Measurements from ENCODE around the gene ACYP2.

ACYP2 gene

DNA sequence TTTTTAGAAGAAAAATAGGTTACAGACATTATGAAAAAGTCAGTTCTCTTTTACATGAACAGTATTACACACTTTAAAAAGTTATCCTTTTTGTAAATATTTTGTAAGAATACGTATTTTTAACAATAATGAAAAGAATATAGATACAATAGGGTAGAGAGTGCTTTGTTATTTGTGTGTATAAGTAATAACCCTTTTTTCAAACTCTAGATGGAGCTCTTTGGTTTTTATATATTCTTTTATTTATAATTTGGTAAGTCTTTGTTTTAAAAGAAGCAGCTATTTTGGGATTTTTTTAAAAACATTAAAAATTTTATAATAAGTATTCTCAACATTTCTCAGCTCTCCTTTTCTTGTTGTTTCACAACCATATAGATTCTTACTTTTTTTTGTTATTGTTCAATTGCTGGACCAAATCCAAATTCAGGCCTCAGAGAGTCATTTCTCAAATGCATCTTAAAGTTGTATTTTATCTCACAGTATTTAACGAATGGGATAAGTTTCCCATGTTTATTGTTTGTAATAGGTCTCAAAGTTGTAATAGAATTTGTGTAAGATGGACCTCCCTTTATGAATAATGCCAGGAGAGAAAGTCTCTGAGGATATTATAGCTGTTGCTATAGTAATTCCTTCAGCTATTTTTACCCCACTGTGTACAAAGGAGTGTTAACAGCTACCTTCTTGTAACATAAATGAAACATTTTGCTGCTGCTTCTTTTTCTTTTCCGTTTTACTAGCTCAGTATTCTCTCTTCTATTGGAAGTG is 46.4 kb downstream of the ACYP2 start:
- no peak for DNase-seq (ENCODE audit: low spot score)

GRCh38 chr2:54164106-54164505 is 48.7 kb downstream of the ACYP2 start:
- DNase-seq (ENCODE audit: low spot score): no peak

DNA sequence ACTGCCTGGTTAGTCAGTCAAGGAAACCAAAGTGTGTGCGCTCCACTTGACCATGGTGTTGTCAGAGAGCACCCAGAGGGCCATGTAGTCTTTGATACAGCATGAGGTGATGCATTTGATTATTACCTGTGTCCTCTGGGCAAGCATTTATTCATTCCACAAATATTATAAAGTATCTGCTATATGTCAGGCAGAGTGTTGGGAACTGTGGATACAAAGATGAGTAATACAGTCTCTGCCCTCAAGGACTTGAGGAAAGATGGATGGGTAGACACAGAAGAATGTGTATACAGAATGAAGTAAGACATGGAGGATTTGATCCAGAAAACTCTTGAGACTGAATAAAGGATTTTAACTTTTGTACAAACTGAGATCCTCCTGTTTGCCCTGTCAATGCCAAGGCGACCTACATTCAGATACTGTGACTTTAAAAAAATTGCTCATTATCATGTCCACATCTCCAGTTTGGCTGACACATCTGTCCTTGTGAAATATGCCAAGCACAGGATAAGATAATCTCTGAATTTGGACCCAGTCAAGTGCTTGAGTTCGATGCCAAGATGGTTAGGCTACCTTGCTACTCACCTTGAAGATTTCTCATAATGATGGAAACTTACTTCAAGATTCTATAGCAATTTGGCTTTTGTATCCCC is 50.8 kb downstream of the ACYP2 start:
- DNase-seq (ENCODE audit: low spot score): no peak

DNA sequence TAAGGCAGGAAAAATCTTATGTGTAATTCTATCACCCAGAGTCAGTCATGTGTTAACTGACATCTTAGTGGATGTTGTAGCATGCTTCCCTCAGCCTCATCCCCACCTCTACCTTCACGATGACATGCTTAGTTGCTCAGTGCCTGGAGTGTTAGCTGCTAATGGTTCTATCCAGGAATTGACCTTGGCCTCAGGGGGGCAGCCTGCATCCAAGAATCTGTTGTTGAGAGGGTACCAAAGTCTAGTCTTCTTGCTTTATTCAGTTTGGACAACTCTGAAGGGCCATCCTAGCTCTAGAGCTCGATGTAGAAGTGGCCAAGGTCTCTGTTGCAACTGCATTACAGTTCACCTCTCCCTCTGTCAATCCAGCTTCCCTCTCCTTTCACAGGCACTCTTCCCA is 61.2 kb downstream of the ACYP2 start:
- no peak for DNase-seq (ENCODE audit: low spot score)

DNA sequence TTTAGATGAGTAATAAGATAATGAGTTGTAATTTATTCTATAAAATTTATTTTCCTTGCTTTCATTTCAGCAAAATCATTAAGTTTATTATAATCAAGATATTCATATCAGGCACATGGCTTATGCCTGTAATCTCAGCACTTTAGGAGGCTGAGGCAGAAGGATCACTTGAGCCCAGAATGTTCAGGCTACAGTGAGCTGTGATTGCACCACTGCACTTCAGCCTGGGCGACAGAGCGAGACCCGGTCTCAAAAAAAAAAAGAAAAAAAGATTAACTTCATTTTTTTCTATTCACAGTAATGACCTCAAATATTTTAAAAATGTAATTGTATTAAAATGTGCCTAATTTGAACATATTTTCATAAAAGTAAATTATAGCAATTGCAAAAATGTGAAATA is 67.9 kb downstream of the ACYP2 start:
- no peak for DNase-seq (ENCODE audit: low spot score)

DNA sequence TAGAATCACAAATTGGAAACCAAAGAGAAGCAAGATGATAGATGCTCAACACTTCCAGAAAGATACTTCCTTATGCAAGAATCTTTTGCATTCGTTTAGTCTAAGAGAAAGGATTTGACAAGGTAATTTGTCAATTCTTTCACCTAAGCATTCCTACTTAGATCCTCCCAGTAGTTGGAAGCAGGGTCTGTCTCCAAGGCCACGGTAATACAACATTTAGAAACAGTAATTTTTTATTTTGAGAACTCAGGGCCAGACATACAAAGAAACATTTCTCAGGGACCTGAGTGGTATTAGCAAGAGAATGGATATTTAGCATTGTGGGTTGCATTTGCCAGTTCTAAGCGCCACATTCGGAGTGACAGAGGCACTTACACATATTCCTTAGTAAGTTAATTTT is 68.6 kb downstream of the ACYP2 start:
- DNase-seq (ENCODE audit: low spot score): no peak

DNA sequence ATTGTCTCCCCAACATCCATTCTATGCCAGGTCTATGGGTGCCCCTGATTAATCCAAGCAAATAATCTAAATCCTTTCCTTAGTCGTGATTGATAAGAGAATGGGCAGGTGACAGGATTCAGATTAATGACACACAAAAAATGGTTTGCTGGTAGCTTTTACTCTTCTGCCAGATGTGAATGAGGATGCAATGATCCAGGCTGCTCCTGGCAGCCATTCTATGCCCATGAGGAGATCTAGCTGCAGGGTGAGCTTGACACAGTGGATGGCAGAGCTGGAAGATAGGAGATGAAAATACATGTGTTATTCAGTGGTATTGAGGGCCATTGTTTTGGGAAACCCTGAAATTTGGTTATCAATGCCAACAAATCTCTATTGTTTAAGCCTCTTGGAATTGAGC is 69.7 kb downstream of the ACYP2 start:
- DNase-seq (ENCODE audit: low spot score): no peak

GRCh38 chr2:54187331-54187730 is 71.9 kb downstream of the ACYP2 start:
- no peak for DNase-seq (ENCODE audit: low spot score)

DNA sequence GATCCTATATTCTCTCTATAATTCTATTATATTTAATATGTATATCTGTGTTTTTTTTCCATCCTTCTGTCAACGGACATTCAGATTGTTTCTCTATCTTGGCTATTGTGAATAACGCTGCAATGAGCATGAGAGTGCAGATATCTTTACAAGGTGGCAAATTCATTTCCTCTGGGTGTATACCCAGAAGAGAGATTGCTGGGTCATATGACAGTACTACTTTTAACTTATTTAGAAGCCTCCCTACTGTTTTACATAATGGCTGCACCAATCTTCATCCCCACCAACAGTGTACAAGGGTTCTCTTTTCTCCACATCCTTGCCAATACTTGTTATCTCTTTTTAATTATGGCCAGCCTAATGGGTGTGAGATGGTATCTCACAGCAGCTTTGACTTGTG is 74.1 kb downstream of the ACYP2 start:
- DNase-seq (ENCODE audit: low spot score): no peak

- DNase-seq (ENCODE audit: low spot score): no peak
Measured at GRCh38 chr2:54191361-54192135, 76.1 kb downstream of the ACYP2 start.

- no peak for DNase-seq (ENCODE audit: low spot score)
Measured at GRCh38 chr2:54194761-54195750, 79.6 kb downstream of the ACYP2 start.

- no peak for DNase-seq (ENCODE audit: low spot score)
Measured at GRCh38 chr2:54196646-54197045, 81.2 kb downstream of the ACYP2 start.

DNA sequence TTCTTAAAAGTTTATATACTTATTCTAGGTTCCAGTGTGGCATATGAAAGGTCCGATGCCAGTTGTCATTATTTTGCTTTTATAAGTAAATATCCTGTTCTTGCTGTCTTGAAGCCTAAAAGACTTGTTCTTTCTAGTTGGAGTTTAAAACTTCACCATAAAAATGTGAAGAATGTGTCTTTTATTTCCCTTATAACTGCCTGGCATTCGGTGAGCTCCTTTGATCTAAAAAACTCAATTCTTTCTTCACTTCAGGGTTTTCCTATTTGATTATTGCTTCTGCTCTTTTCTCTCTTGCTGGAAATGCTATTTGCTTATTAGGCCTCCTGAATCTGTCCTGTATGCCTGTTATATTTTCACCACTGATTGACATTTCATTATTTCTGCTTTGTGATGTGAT is 89.1 kb downstream of the ACYP2 start:
- no peak for DNase-seq (ENCODE audit: low spot score)

DNA sequence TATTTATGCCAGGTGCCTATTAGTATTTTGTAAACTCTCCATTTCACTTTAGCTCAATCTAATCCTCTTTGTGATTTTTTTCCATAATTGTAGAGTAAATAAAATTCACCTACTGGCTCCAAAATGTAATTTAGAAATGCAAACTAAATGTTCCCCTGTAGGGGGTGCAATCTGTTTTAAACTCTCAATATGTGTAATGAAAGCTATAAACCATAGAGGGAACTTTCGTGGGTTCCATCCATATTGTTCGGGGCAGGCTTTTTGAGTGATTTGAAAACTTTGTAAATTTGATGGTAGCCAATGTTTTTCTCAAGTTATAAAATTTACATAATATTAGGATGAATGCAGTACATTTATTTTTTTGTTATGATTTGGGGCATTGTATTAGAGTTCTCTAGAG is 91.2 kb downstream of the ACYP2 start:
- DNase-seq (ENCODE audit: low spot score): peak; percentile 35

- no peak for DNase-seq (ENCODE audit: low spot score)
Measured at GRCh38 chr2:54207666-54208195, 92.3 kb downstream of the ACYP2 start.

GRCh38 chr2:54208364-54209240 is 93.2 kb downstream of the ACYP2 start:
- DNase-seq (ENCODE audit: low spot score): no peak

DNA sequence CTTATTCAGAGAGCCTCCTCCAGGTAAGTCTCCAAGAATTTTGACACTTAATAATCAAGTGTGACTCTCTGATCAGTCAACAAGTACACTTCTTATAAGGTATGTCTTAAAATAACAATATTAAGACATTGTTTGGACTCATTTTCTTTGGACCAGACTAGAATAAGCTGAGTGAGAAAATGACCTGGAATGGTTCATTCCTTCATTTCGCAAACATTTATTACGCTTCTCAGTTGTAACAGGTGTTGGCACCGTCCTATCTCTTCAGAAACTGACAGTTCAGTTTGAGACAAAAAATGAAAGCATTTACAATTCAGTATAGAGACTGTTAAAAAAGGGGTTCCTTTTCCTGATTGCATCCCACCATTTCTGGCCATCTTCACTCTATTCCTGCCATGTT is 94.0 kb downstream of the ACYP2 start:
- DNase-seq (ENCODE audit: low spot score): no peak

DNA sequence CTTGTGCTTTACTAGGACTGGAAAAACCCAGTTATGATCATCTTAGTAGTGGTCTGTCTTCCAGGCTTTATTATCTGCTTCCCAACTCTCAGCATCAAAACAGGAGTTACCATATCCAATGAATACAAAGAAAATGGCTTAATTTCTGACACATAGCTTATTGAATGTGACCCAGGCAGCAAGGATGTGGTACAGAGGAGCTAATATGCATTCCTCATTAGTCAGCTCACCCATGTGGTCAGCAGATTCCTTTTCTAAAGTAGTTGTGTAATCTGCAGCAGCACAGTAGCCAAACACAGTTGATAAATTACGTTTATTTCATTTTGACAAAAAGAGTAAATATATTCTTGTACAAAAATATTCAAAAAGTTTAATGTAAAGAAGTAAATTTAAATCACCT is 97.0 kb downstream of the ACYP2 start:
- no peak for DNase-seq (ENCODE audit: low spot score)

- no peak for DNase-seq (ENCODE audit: low spot score)
Measured at GRCh38 chr2:54213082-54213481, 97.7 kb downstream of the ACYP2 start.

GRCh38 chr2:54224997-54225396 is 109.6 kb downstream of the ACYP2 start:
- no peak for DNase-seq (ENCODE audit: low spot score)

DNA sequence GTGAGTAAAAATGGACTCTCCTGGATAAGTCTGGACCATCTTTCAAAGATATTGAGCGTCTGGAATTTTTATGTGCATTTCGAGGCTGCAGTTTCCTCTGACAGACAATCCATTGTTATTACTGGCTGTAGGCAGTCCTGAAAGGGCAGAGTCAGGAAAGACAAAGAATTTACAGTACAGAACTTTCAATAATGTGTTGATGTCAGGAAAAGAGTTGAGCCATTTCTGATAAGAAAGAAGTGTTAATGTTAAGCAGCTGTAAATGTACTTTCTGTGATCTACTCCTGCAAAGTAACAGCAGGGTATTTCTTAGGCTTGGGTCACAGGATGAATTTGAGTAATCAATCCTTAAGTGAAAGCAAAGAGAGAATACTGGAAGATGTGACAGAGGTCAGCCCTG is 110.8 kb downstream of the ACYP2 start:
- DNase-seq (ENCODE audit: low spot score): no peak

Data from germinal center (tissue), 1 donor.